ENCODE results near the gene FANCG. TPM values are rescaled to one million over a fixed set of nuclear protein-coding genes. Genes with fewer than 3 reads are reported as not detected.

FANCG gene
- total RNA-seq, 1 donor from 2014 or later, result 5.6 TPM

GRCh38 chr9:35110327-35110761 is 30.6 kb upstream of the FANCG start:
- no peaks in the 10 kb centered on the region for H3K27me3 ChIP-seq (ENCODE audit: low read depth)
- peaks cover 58% of the 10 kb centered on the region for H3K4me1 ChIP-seq
- H3K4me3 ChIP-seq, result peak overlapping the region; percentile 93
- H3K36me3 ChIP-seq, result peaks cover 34% of the 10 kb centered on the region
- intact Hi-C loops (cut with micrococcal nuclease), result loop anchor here (10.0 kb wide), 1 partner anchor 144 kb away; no protein-coding TSS in a partner anchor
- H3K9me3 ChIP-seq (replicated peaks), result no peaks in the 10 kb centered on the region
- peak overlapping the region; percentile 95 for H3K27ac ChIP-seq (replicated peaks)
- TF ChIP-seq CTCF (IDR thresholded peaks at IDR 0.05; ENCODE audit: borderline replicate concordance), result no peak
- DNase-seq, result no peak

GRCh38 chr9:35108946-35109575 is 29.3 kb upstream of the FANCG start:
- TF ChIP-seq CTCF (IDR thresholded peaks at IDR 0.05; ENCODE audit: borderline replicate concordance), result no peak
- no peak overlapping the region for H3K27ac ChIP-seq (replicated peaks)
- H3K4me3 ChIP-seq, result no peak overlapping the region
- no peak for DNase-seq
- H3K4me1 ChIP-seq, result peaks cover 49% of the 10 kb centered on the region
- intact Hi-C loops (cut with micrococcal nuclease), result no loop called here
- H3K27me3 ChIP-seq (ENCODE audit: low read depth), result no peaks in the 10 kb centered on the region
- no peaks in the 10 kb centered on the region for H3K9me3 ChIP-seq (replicated peaks)
- peaks cover 46% of the 10 kb centered on the region for H3K36me3 ChIP-seq

- intact Hi-C loops (cut with micrococcal nuclease), result no loop called here
- no peaks in the 10 kb centered on the region for H3K27me3 ChIP-seq (ENCODE audit: low read depth)
- TF ChIP-seq CTCF (IDR thresholded peaks at IDR 0.05; ENCODE audit: borderline replicate concordance), result no peak
Observed at GRCh38 chr9:35108461-35108860, 28.7 kb upstream of the FANCG start.

GRCh38 chr9:35107297-35108290 is 27.9 kb upstream of the FANCG start:
- H3K9me3 ChIP-seq (replicated peaks), result no peaks in the 10 kb centered on the region
- H3K4me3 ChIP-seq, result no peak overlapping the region
- no peak for TF ChIP-seq CTCF (IDR thresholded peaks at IDR 0.05; ENCODE audit: borderline replicate concordance)
- H3K36me3 ChIP-seq, result peaks cover 46% of the 10 kb centered on the region
- H3K4me1 ChIP-seq, result peaks cover 47% of the 10 kb centered on the region
- intact Hi-C loops (cut with micrococcal nuclease), result no loop called here
- no peak for DNase-seq
- no peak overlapping the region for H3K27ac ChIP-seq (replicated peaks)
- no peaks in the 10 kb centered on the region for H3K27me3 ChIP-seq (ENCODE audit: low read depth)

More at GRCh38 chr9:35108461-35108860, 28.7 kb upstream of the FANCG start:
- Histone ChIP-seq H3K4me1 (peaks cover 49% of the 10 kb centered on the region), H3K27ac (replicated peaks) (no peak overlapping the region), H3K4me3 (no peak overlapping the region), H3K9me3 (replicated peaks) (no peaks in the 10 kb centered on the region), H3K36me3 (peaks cover 46% of the 10 kb centered on the region)
- no peak for DNase-seq

- H3K36me3 ChIP-seq, result peaks cover 50% of the 10 kb centered on the region
- no peak overlapping the region for H3K27ac ChIP-seq (replicated peaks)
- H3K4me3 ChIP-seq, result no peak overlapping the region
- no peak for TF ChIP-seq CTCF (IDR thresholded peaks at IDR 0.05; ENCODE audit: borderline replicate concordance)
- no peak for DNase-seq
- H3K4me1 ChIP-seq, result peaks cover 49% of the 10 kb centered on the region
- intact Hi-C loops (cut with micrococcal nuclease), result no loop called here
- no peaks in the 10 kb centered on the region for H3K9me3 ChIP-seq (replicated peaks)
- no peaks in the 10 kb centered on the region for H3K27me3 ChIP-seq (ENCODE audit: low read depth)
Observed at GRCh38 chr9:35106343-35106730, 26.6 kb upstream of the FANCG start.

Data from left ventricle myocardium inferior (tissue), 1 donor.